HG03108 (cell line): ENCODE results near the gene CDCA4.

Experiments
- ATAC-seq: cut with Tn5 transposase; IDR thresholded peaks from one replicate; pipeline ENCODE4 v1.9.1; 2021; ENCODE audit warnings: moderate library complexity; ENCODE audit not compliant: unreplicated experiment

Gene CDCA4

DNA sequence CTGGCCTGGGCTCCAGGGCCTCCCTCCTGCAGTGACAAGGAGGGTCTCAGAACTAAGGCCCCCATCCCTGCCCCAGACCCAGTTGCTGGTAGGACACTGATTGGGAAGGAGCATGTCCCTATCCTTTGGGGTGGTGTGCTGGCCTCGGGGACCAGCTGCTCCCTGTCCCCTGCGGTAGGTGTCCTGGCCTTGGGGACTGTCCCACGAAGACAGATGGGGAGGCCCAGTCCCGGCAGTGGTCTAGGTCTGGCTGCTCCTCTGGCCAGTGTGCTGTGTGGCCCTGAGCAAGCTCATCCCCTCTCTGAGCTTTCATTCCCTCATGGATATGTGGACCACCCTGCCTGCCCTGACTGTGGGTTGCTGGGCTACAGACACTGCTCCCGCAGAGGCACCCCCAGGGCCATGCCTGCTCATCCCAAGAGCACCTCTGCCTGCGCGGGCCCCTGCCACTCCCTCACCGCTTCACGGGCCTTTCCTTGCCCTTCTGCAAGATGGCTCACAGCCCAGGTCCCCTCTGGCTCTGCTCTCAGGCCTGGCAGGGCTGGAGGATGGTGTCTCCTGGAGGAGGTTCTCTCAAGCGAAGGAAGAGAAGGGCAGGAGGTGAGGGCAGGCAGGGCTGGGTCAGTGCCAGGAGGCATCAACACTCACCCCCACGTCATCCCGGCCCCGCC is 55.2 kb downstream of the CDCA4 start:
- no peak for ATAC-seq

DNA sequence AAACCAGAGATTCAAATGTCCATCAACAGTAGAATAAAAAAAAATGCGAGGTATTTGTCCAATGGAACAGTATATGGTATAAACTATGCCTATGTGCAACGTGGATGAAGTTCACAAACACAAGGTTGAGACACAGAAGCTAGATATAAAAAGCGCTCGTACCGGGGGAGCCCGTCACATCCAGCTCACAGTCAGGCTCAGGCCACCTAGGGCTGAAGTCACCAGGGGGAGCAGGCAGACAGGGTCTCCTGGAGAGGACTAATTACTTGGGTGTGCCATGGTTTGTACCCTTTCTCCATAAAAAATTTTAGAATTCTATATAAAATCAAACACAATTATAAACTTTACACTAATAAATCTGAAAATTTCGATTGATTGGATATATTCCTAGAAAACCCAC is 56.3 kb downstream of the CDCA4 start:
- ATAC-seq, result no peak
